Measurements from ENCODE around the gene ETV3.

DNA sequence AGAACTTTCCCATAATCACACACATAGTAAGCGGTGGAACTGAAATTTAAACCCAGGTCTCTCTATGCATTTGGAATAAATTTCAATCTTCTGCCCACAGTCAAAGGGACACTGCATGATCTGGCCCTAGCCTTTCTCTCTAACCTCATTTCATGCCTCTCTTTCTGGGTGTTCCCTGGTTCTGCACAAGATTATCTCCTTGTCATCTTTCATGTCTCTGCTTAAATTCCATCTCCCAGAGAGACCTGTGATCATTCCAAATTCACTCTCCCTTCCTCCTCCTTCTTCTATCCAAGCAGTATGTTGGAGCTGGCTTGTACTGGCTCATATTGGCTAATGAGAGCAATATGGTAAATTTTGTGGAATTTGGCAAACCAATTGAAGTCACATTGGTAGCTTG is 60.8 kb downstream of the ETV3 start:
- TF ChIP-seq, protein P1, sequence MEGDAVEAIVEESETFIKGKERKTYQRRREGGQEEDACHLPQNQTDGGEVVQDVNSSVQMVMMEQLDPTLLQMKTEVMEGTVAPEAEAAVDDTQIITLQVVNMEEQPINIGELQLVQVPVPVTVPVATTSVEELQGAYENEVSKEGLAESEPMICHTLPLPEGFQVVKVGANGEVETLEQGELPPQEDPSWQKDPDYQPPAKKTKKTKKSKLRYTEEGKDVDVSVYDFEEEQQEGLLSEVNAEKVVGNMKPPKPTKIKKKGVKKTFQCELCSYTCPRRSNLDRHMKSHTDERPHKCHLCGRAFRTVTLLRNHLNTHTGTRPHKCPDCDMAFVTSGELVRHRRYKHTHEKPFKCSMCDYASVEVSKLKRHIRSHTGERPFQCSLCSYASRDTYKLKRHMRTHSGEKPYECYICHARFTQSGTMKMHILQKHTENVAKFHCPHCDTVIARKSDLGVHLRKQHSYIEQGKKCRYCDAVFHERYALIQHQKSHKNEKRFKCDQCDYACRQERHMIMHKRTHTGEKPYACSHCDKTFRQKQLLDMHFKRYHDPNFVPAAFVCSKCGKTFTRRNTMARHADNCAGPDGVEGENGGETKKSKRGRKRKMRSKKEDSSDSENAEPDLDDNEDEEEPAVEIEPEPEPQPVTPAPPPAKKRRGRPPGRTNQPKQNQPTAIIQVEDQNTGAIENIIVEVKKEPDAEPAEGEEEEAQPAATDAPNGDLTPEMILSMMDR (IDR thresholded peaks at IDR 0.05 in 4 of 5, conservative IDR thresholded peaks at IDR 0.05 in 1 of 5), result no peak
- no peak for TF ChIP-seq POLR2A (IDR thresholded peaks at IDR 0.05)

Data from gastrocnemius medialis (tissue), 4 donors.